WTC11 (cell line): ENCODE data around the gene POLR3B. TPM values are rescaled to one million over a fixed set of nuclear protein-coding genes. Genes with fewer than 3 reads are reported as not detected.

Experiments
- ATAC-seq: fragments of 200-7000 bp; cut with Tn5 transposase; 2 replicates; pipeline ENCODE4 v1.10.0; 2021; ENCODE audit warnings: mild to moderate bottlenecking, moderate library complexity
- CTCF ChIA-PET: fragments of 300-600 bp; sonication (Branson Sonifier 250); formaldehyde crosslinking; loops from one replicate; lab custom pipeline; 2021; ENCODE audit warnings: antibody characterized with exemption; lab: Charles Lee
- POLR2A ChIA-PET: fragments of 350-600 bp; sonication (Branson Sonifier 250); formaldehyde crosslinking; loops from one replicate; lab custom pipeline; 2021; ENCODE audit warnings: antibody characterized with exemption; lab: Charles Lee
- DNase-seq: peaks from one replicate; pipeline ENCODE4 v3.0.0; 2021; ENCODE audit warnings: low spot score
- H3K27ac Mint-ChIP-seq: 2 replicates; pipeline ENCODE4 v1.8.0; 2021; ENCODE audit warnings: mixed read lengths
- H3K27me3 Mint-ChIP-seq: 2 replicates; pipeline ENCODE4 v1.8.0; 2021; ENCODE audit warnings: low read depth, mild to moderate bottlenecking, moderate library complexity, mixed read lengths
- H3K36me3 Mint-ChIP-seq: 2 replicates; pipeline ENCODE4 v1.8.0; 2021; ENCODE audit warnings: mixed read lengths
- H3K4me1 Mint-ChIP-seq: 2 replicates; pipeline ENCODE4 v1.8.0; 2022; ENCODE audit warnings: mixed read lengths
- H3K4me3 Mint-ChIP-seq: 2 replicates; pipeline ENCODE4 v1.8.0; 2021; ENCODE audit warnings: mild to moderate bottlenecking, moderate library complexity, mixed read lengths
- H3K9me3 Mint-ChIP-seq: 2 replicates; pipeline ENCODE4 v1.8.0; 2021; ENCODE audit warnings: mixed read lengths
- EMX1 ChIP-seq: fragments of 250-450 bp; sonication (Bioruptor Pico); IDR thresholded peaks from 2 replicates; pipeline ENCODE4 v1.8.0; 2021; ENCODE audit warnings: mild to moderate bottlenecking
- FOXJ3 ChIP-seq: sonication (generic); formaldehyde crosslinking; IDR thresholded peaks from 2 replicates; pipeline ENCODE4 v1.9.0; 2021; ENCODE audit warnings: missing genetic modification reagents, mild to moderate bottlenecking, borderline replicate concordance
- GABPB1 ChIP-seq: sonication (generic); formaldehyde crosslinking; IDR thresholded peaks from 2 replicates; pipeline ENCODE4 v1.8.1; 2023; ENCODE audit warnings: mild to moderate bottlenecking, missing genetic modification reagents
- IRF2 ChIP-seq: sonication (generic); formaldehyde crosslinking; IDR thresholded peaks from 2 replicates; pipeline ENCODE4 v1.8.0; 2022; ENCODE audit warnings: low read depth, missing genetic modification reagents, borderline replicate concordance
- KAT7 ChIP-seq: sonication (generic); formaldehyde crosslinking; IDR thresholded peaks from 2 replicates; pipeline ENCODE4 v1.8.1; 2023; ENCODE audit warnings: missing genetic modification reagents, mild to moderate bottlenecking, borderline replicate concordance
- SMAD4 ChIP-seq: sonication (generic); formaldehyde crosslinking; IDR thresholded peaks from 2 replicates; pipeline ENCODE4 v1.8.0; 2022; ENCODE audit warnings: mild to moderate bottlenecking, missing genetic modification reagents
- SOX15 ChIP-seq: fragments of 250-450 bp; sonication (Bioruptor Pico); IDR thresholded peaks from 2 replicates; pipeline ENCODE4 v1.9.0; 2021; ENCODE audit warnings: mild to moderate bottlenecking
- SP1 ChIP-seq: sonication (generic); formaldehyde crosslinking; conservative IDR thresholded peaks from 2 replicates; pipeline ENCODE4 v1.8.1; 2022; ENCODE audit warnings: missing genetic modification reagents
- TEAD4 ChIP-seq: sonication (generic); formaldehyde crosslinking; IDR thresholded peaks from 2 replicates; pipeline ENCODE4 v1.8.0; 2022; ENCODE audit warnings: mild to moderate bottlenecking, missing genetic modification reagents
- ZNF219 ChIP-seq: sonication (generic); formaldehyde crosslinking; IDR thresholded peaks from 2 replicates; pipeline ENCODE4 v1.8.0; 2023; ENCODE audit warnings: missing genetic modification reagents, mild to moderate bottlenecking, borderline replicate concordance
- total RNA-seq: library from RNA; stranded (reverse); gene quantifications from 3 replicates; pipeline ENCODE4 v1.2.3, GENCODE V29; 2021
- TF ChIP-seq, protein P1 (sequence below): fragments of 250-450 bp; sonication (Bioruptor Pico); IDR thresholded peaks from 2 replicates; pipeline ENCODE4 v1.9.0; 2021; ENCODE audit warnings: mild to moderate bottlenecking
- TF ChIP-seq, protein P2 (sequence below): sonication (generic); formaldehyde crosslinking; IDR thresholded peaks from 2 replicates; pipeline ENCODE4 v1.8.1; 2023; ENCODE audit warnings: mild to moderate bottlenecking, missing genetic modification reagents, moderate library complexity
- TF ChIP-seq, protein P3 (sequence below): sonication (generic); formaldehyde crosslinking; IDR thresholded peaks from 2 replicates; pipeline ENCODE4 v1.8.1; 2023; ENCODE audit warnings: mild to moderate bottlenecking, missing genetic modification reagents, borderline replicate concordance
- TF ChIP-seq, protein P4 (sequence below): sonication (generic); formaldehyde crosslinking; IDR thresholded peaks from 2 replicates; pipeline ENCODE4 v1.8.1; 2022; ENCODE audit warnings: mild to moderate bottlenecking, missing genetic modification reagents, moderate library complexity, borderline replicate concordance
- TF ChIP-seq, protein P5 (sequence below): sonication (generic); formaldehyde crosslinking; IDR thresholded peaks from 2 replicates; pipeline ENCODE4 v1.8.0; 2022; ENCODE audit warnings: mild to moderate bottlenecking, missing genetic modification reagents
- TF ChIP-seq, protein P6 (sequence below): sonication (generic); formaldehyde crosslinking; IDR thresholded peaks from 2 replicates; pipeline ENCODE4 v1.8.1; 2023; ENCODE audit warnings: mild to moderate bottlenecking, missing genetic modification reagents, moderate library complexity
- TF ChIP-seq, protein P7 (sequence below): sonication (generic); formaldehyde crosslinking; IDR thresholded peaks from 2 replicates; pipeline ENCODE4 v1.8.1; 2022; ENCODE audit warnings: mild to moderate bottlenecking, moderate library complexity, missing genetic modification reagents
- TF ChIP-seq, protein P8 (sequence below): sonication (generic); formaldehyde crosslinking; IDR thresholded peaks from 2 replicates; pipeline ENCODE4 v1.8.0; 2022; ENCODE audit warnings: mild to moderate bottlenecking, missing genetic modification reagents
- TF ChIP-seq, protein P9 (sequence below): sonication (generic); formaldehyde crosslinking; conservative IDR thresholded peaks from 2 replicates; pipeline ENCODE4 v1.8.1; 2023; ENCODE audit warnings: mild to moderate bottlenecking, low read depth, missing genetic modification reagents, moderate library complexity

POLR3B gene
- total RNA-seq, 1 experiment from 2014 or later, result 9.0 TPM

DNA sequence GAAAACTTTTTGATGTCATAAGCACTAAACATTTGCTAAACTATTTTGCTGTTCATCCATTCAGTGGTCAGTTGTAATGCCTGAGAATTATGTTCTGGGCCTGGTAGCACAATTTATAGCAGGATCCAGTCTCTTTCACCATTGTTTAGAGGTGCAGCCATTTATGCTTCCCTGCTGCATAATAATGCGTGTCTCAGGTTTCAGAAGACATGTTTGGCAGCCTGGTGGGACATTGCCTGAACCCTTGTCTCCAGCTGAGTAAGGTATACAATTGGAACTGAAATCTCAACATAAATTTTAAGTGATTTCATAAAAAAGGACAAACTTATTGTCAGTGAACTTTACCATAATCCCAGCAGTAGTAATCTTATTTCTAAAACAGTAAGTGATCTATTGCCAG, 94.8 kb downstream of the POLR3B start (continued):
- TF ChIP-seq, protein P1, sequence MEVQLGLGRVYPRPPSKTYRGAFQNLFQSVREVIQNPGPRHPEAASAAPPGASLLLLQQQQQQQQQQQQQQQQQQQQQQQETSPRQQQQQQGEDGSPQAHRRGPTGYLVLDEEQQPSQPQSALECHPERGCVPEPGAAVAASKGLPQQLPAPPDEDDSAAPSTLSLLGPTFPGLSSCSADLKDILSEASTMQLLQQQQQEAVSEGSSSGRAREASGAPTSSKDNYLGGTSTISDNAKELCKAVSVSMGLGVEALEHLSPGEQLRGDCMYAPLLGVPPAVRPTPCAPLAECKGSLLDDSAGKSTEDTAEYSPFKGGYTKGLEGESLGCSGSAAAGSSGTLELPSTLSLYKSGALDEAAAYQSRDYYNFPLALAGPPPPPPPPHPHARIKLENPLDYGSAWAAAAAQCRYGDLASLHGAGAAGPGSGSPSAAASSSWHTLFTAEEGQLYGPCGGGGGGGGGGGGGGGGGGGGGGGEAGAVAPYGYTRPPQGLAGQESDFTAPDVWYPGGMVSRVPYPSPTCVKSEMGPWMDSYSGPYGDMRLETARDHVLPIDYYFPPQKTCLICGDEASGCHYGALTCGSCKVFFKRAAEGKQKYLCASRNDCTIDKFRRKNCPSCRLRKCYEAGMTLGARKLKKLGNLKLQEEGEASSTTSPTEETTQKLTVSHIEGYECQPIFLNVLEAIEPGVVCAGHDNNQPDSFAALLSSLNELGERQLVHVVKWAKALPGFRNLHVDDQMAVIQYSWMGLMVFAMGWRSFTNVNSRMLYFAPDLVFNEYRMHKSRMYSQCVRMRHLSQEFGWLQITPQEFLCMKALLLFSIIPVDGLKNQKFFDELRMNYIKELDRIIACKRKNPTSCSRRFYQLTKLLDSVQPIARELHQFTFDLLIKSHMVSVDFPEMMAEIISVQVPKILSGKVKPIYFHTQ (CRISPR knock-in tag), result no peak
- TF ChIP-seq IRF2 (no peak), SP1 (CRISPR knock-in tag) (no peak), FOXJ3 (no peak), TEAD4 (no peak)
- TF ChIP-seq, protein P2, sequence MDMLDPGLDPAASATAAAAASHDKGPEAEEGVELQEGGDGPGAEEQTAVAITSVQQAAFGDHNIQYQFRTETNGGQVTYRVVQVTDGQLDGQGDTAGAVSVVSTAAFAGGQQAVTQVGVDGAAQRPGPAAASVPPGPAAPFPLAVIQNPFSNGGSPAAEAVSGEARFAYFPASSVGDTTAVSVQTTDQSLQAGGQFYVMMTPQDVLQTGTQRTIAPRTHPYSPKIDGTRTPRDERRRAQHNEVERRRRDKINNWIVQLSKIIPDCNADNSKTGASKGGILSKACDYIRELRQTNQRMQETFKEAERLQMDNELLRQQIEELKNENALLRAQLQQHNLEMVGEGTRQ (CRISPR knock-in tag), result no peak

DNA sequence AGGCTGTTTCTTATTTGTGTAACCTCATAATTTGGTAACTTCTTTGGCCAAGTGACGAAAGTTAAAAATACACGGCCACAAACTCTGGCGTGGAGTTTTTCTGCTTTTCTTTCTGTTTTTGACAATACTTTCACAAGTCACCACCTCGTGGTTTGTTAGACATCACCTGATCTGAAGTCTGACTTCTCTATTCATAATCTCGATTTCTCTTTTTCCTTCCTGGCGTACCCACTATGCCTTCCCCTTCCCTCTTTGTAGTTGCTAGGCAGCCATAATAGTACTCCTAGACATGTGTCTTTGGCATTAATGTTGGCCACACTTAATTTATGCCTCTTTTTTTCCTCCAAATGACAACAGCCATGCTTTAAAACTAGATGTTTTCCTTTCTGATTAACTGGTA, 97.6 kb downstream of the POLR3B start:
- ChIA-PET POLR2A (no interaction called here), CTCF (no interaction called here)
- no peak for ATAC-seq
- H3K4me1 Mint-ChIP-seq, result peaks cover 18% of the 10 kb centered on the region
- H3K9me3 Mint-ChIP-seq, result no peaks in the 10 kb centered on the region
- TF ChIP-seq ZNF219, result no peak
- TF ChIP-seq, protein P3, sequence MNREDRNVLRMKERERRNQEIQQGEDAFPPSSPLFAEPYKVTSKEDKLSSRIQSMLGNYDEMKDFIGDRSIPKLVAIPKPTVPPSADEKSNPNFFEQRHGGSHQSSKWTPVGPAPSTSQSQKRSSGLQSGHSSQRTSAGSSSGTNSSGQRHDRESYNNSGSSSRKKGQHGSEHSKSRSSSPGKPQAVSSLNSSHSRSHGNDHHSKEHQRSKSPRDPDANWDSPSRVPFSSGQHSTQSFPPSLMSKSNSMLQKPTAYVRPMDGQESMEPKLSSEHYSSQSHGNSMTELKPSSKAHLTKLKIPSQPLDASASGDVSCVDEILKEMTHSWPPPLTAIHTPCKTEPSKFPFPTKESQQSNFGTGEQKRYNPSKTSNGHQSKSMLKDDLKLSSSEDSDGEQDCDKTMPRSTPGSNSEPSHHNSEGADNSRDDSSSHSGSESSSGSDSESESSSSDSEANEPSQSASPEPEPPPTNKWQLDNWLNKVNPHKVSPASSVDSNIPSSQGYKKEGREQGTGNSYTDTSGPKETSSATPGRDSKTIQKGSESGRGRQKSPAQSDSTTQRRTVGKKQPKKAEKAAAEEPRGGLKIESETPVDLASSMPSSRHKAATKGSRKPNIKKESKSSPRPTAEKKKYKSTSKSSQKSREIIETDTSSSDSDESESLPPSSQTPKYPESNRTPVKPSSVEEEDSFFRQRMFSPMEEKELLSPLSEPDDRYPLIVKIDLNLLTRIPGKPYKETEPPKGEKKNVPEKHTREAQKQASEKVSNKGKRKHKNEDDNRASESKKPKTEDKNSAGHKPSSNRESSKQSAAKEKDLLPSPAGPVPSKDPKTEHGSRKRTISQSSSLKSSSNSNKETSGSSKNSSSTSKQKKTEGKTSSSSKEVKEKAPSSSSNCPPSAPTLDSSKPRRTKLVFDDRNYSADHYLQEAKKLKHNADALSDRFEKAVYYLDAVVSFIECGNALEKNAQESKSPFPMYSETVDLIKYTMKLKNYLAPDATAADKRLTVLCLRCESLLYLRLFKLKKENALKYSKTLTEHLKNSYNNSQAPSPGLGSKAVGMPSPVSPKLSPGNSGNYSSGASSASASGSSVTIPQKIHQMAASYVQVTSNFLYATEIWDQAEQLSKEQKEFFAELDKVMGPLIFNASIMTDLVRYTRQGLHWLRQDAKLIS (CRISPR knock-in tag), result no peak
- TF ChIP-seq, protein P4, sequence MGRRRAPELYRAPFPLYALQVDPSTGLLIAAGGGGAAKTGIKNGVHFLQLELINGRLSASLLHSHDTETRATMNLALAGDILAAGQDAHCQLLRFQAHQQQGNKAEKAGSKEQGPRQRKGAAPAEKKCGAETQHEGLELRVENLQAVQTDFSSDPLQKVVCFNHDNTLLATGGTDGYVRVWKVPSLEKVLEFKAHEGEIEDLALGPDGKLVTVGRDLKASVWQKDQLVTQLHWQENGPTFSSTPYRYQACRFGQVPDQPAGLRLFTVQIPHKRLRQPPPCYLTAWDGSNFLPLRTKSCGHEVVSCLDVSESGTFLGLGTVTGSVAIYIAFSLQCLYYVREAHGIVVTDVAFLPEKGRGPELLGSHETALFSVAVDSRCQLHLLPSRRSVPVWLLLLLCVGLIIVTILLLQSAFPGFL (CRISPR knock-in tag), result no peak
- TF ChIP-seq, protein P5, sequence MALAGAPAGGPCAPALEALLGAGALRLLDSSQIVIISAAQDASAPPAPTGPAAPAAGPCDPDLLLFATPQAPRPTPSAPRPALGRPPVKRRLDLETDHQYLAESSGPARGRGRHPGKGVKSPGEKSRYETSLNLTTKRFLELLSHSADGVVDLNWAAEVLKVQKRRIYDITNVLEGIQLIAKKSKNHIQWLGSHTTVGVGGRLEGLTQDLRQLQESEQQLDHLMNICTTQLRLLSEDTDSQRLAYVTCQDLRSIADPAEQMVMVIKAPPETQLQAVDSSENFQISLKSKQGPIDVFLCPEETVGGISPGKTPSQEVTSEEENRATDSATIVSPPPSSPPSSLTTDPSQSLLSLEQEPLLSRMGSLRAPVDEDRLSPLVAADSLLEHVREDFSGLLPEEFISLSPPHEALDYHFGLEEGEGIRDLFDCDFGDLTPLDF (CRISPR knock-in tag), result no peak
- TF ChIP-seq SOX15 (CRISPR knock-in tag), result no peak
- TF ChIP-seq, protein P6, sequence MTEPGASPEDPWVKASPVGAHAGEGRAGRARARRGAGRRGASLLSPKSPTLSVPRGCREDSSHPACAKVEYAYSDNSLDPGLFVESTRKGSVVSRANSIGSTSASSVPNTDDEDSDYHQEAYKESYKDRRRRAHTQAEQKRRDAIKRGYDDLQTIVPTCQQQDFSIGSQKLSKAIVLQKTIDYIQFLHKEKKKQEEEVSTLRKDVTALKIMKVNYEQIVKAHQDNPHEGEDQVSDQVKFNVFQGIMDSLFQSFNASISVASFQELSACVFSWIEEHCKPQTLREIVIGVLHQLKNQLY (CRISPR knock-in tag), result no peak
- TF ChIP-seq FOXJ3, result no peak
- no peak for TF ChIP-seq GABPB1
- no peak for DNase-seq
- H3K27me3 Mint-ChIP-seq, result no peaks in the 10 kb centered on the region
- H3K36me3 Mint-ChIP-seq, result peaks cover 3% of the 10 kb centered on the region; the same call in 1 of the 2 replicates
- no peak overlapping the region for H3K27ac Mint-ChIP-seq
- no peak overlapping the region for H3K4me3 Mint-ChIP-seq

DNA sequence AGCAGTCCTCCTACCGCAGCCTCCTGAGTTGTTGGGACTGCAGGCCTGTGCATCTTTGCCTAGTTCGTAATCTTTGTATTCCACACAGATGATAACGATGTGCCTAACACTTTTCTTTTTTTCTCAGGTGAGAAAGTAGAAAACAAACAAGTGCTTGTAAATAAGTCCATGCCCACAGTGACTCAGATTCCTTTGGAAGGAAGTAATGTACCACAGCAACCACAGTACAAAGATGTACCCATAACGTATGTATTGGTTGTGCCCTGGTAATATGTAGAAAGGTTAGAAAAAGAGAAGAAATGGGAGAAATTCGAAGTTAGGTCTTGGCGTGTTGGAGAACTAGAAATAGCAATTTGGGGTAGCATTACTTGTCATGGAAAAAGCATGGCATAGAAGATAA, 101.6 kb downstream of the POLR3B start:
- Mint-ChIP-seq H3K27ac (no peak overlapping the region), H3K4me3 (no peak overlapping the region), H3K36me3 (peaks cover 3% of the 10 kb centered on the region; the same call in 1 of the 2 replicates), H3K9me3 (no peaks in the 10 kb centered on the region), H3K27me3 (no peaks in the 10 kb centered on the region), H3K4me1 (no peaks in the 10 kb centered on the region)
- no peak for ATAC-seq
- DNase-seq, result no peak
- TF ChIP-seq EMX1 (CRISPR knock-in tag) (no peak), KAT7 (CRISPR knock-in tag) (no peak), SMAD4 (no peak)
- TF ChIP-seq, protein P7, sequence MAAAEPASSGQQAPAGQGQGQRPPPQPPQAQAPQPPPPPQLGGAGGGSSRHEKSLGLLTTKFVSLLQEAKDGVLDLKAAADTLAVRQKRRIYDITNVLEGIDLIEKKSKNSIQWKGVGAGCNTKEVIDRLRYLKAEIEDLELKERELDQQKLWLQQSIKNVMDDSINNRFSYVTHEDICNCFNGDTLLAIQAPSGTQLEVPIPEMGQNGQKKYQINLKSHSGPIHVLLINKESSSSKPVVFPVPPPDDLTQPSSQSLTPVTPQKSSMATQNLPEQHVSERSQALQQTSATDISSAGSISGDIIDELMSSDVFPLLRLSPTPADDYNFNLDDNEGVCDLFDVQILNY, result no peak
- TF ChIP-seq, protein P8, sequence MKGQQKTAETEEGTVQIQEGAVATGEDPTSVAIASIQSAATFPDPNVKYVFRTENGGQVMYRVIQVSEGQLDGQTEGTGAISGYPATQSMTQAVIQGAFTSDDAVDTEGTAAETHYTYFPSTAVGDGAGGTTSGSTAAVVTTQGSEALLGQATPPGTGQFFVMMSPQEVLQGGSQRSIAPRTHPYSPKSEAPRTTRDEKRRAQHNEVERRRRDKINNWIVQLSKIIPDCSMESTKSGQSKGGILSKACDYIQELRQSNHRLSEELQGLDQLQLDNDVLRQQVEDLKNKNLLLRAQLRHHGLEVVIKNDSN (CRISPR knock-in tag), result no peak
- TF ChIP-seq, protein P9, sequence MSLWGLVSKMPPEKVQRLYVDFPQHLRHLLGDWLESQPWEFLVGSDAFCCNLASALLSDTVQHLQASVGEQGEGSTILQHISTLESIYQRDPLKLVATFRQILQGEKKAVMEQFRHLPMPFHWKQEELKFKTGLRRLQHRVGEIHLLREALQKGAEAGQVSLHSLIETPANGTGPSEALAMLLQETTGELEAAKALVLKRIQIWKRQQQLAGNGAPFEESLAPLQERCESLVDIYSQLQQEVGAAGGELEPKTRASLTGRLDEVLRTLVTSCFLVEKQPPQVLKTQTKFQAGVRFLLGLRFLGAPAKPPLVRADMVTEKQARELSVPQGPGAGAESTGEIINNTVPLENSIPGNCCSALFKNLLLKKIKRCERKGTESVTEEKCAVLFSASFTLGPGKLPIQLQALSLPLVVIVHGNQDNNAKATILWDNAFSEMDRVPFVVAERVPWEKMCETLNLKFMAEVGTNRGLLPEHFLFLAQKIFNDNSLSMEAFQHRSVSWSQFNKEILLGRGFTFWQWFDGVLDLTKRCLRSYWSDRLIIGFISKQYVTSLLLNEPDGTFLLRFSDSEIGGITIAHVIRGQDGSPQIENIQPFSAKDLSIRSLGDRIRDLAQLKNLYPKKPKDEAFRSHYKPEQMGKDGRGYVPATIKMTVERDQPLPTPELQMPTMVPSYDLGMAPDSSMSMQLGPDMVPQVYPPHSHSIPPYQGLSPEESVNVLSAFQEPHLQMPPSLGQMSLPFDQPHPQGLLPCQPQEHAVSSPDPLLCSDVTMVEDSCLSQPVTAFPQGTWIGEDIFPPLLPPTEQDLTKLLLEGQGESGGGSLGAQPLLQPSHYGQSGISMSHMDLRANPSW, result no peak
- ChIA-PET POLR2A (no interaction called here), CTCF (no interaction called here)
